ENCODE measurements around the gene RAD51B.

The RAD51B gene

GRCh38 chr14:68359022-68359836 lies 539.6 kb downstream of the RAD51B start:
- no peak overlapping the region for H3K4me3 ChIP-seq (replicated peaks; ENCODE audit: insufficient read depth, low read length)
- no peak for DNase-seq (ENCODE audit: low read depth in 1 of 2, low spot score in 1 of 2)
- no peak overlapping the region for H3K27ac ChIP-seq (replicated peaks)
- H3K27me3 ChIP-seq (ENCODE audit: insufficient read depth, poor library complexity, severe bottlenecking): no peaks in the 10 kb centered on the region
- TF ChIP-seq SPI1 (IDR thresholded peaks at IDR 0.05; ENCODE audit: borderline replicate concordance, low read depth) (no peak), GABPA (IDR thresholded peaks at IDR 0.05; ENCODE audit: low read depth) (no peak), POLR2AphosphoS5 (IDR thresholded peaks at IDR 0.05; ENCODE audit: low read depth) (no peak)
- TF ChIP-seq, protein P1, sequence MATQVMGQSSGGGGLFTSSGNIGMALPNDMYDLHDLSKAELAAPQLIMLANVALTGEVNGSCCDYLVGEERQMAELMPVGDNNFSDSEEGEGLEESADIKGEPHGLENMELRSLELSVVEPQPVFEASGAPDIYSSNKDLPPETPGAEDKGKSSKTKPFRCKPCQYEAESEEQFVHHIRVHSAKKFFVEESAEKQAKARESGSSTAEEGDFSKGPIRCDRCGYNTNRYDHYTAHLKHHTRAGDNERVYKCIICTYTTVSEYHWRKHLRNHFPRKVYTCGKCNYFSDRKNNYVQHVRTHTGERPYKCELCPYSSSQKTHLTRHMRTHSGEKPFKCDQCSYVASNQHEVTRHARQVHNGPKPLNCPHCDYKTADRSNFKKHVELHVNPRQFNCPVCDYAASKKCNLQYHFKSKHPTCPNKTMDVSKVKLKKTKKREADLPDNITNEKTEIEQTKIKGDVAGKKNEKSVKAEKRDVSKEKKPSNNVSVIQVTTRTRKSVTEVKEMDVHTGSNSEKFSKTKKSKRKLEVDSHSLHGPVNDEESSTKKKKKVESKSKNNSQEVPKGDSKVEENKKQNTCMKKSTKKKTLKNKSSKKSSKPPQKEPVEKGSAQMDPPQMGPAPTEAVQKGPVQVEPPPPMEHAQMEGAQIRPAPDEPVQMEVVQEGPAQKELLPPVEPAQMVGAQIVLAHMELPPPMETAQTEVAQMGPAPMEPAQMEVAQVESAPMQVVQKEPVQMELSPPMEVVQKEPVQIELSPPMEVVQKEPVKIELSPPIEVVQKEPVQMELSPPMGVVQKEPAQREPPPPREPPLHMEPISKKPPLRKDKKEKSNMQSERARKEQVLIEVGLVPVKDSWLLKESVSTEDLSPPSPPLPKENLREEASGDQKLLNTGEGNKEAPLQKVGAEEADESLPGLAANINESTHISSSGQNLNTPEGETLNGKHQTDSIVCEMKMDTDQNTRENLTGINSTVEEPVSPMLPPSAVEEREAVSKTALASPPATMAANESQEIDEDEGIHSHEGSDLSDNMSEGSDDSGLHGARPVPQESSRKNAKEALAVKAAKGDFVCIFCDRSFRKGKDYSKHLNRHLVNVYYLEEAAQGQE (IDR thresholded peaks at IDR 0.05; ENCODE audit: insufficient replicate concordance, low read depth): no peak
- TF ChIP-seq, protein P2, sequence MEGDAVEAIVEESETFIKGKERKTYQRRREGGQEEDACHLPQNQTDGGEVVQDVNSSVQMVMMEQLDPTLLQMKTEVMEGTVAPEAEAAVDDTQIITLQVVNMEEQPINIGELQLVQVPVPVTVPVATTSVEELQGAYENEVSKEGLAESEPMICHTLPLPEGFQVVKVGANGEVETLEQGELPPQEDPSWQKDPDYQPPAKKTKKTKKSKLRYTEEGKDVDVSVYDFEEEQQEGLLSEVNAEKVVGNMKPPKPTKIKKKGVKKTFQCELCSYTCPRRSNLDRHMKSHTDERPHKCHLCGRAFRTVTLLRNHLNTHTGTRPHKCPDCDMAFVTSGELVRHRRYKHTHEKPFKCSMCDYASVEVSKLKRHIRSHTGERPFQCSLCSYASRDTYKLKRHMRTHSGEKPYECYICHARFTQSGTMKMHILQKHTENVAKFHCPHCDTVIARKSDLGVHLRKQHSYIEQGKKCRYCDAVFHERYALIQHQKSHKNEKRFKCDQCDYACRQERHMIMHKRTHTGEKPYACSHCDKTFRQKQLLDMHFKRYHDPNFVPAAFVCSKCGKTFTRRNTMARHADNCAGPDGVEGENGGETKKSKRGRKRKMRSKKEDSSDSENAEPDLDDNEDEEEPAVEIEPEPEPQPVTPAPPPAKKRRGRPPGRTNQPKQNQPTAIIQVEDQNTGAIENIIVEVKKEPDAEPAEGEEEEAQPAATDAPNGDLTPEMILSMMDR (IDR thresholded peaks at IDR 0.05; ENCODE audit: insufficient read depth, low read length): no peak

DNA sequence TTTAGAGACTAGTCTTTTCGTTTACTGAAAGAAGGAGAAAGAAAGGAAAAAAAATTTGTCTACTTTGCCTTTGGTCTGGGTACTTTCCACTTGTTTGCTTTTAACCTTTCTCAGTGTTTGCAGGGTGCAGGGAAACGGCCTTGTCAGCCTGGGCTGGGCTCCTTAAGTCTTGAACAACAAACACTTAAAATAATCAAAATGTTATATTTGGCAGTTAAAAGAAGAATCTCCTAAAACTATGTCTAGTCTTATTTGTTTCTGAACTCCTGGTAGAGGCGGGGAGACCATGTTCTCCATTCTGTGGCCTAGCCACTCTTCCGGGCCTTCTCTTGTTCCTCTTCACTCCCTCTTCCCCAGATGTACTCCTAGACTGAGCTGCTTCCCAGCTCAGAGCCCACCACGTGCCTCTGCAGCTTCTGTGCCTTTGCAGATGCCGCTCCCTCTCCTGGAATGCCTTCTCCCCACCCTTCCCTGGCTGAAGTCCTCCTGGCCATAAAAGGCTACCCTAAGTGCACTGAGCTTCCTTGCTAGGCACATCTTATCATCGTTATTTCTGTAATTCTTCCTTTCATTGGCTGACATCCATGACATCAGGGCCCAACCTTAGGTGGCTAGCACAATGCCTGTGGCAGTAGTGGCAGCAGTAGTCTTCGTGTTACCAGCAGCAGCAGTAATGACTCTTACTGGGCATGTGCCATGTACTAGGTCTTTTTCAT lies 540.4 kb downstream of the RAD51B start:
- DNase-seq (ENCODE audit: low read depth in 1 of 2, low spot score in 1 of 2): peak in 1 of 2 experiments; percentile 8
- Histone ChIP-seq H3K27ac (replicated peaks) (no peak overlapping the region), H3K4me3 (replicated peaks; ENCODE audit: insufficient read depth, low read length) (no peak overlapping the region), H3K27me3 (ENCODE audit: insufficient read depth, poor library complexity, severe bottlenecking) (no peaks in the 10 kb centered on the region)
- TF ChIP-seq POLR2AphosphoS5 (IDR thresholded peaks at IDR 0.05; ENCODE audit: low read depth): no peak

- TF ChIP-seq, protein P1 (IDR thresholded peaks at IDR 0.05; ENCODE audit: insufficient replicate concordance, low read depth): no peak
- TF ChIP-seq, protein P2 (IDR thresholded peaks at IDR 0.05; ENCODE audit: insufficient read depth, low read length): no peak
- TF ChIP-seq POLR2AphosphoS5 (IDR thresholded peaks at IDR 0.05; ENCODE audit: low read depth) (no peak), SPI1 (IDR thresholded peaks at IDR 0.05; ENCODE audit: borderline replicate concordance, low read depth) (no peak), GABPA (IDR thresholded peaks at IDR 0.05; ENCODE audit: low read depth) (no peak)
- no peak overlapping the region for H3K27ac ChIP-seq (replicated peaks)
- DNase-seq (ENCODE audit: low read depth in 1 of 2, low spot score in 1 of 2): no peak
- H3K27me3 ChIP-seq (ENCODE audit: insufficient read depth, poor library complexity, severe bottlenecking): no peaks in the 10 kb centered on the region
- no peak overlapping the region for H3K4me3 ChIP-seq (replicated peaks; ENCODE audit: insufficient read depth, low read length)
Observed at GRCh38 chr14:68361231-68361630, 541.7 kb downstream of the RAD51B start.

- no peak overlapping the region for H3K27ac ChIP-seq (replicated peaks)
- no peak for DNase-seq (ENCODE audit: low read depth in 1 of 2, low spot score in 1 of 2)
Observed at GRCh38 chr14:68362846-68363245, 543.3 kb downstream of the RAD51B start.

More at GRCh38 chr14:68362846-68363245, 543.3 kb downstream of the RAD51B start:
- no peaks in the 10 kb centered on the region for H3K27me3 ChIP-seq (ENCODE audit: insufficient read depth, poor library complexity, severe bottlenecking)
- no peak overlapping the region for H3K4me3 ChIP-seq (replicated peaks; ENCODE audit: insufficient read depth, low read length)
- TF ChIP-seq SPI1 (IDR thresholded peaks at IDR 0.05; ENCODE audit: borderline replicate concordance, low read depth) (no peak), GABPA (IDR thresholded peaks at IDR 0.05; ENCODE audit: low read depth) (no peak), POLR2AphosphoS5 (IDR thresholded peaks at IDR 0.05; ENCODE audit: low read depth) (no peak)
- TF ChIP-seq, protein P2 (IDR thresholded peaks at IDR 0.05; ENCODE audit: insufficient read depth, low read length): no peak
- TF ChIP-seq, protein P1 (IDR thresholded peaks at IDR 0.05; ENCODE audit: insufficient replicate concordance, low read depth): no peak

Measured in HL-60 (cell line).